ENCODE results near the gene MIAT.
A peak's percentile ranks its signal among the peaks of the same experiment; 100 is the strongest.

Gene MIAT

DNA sequence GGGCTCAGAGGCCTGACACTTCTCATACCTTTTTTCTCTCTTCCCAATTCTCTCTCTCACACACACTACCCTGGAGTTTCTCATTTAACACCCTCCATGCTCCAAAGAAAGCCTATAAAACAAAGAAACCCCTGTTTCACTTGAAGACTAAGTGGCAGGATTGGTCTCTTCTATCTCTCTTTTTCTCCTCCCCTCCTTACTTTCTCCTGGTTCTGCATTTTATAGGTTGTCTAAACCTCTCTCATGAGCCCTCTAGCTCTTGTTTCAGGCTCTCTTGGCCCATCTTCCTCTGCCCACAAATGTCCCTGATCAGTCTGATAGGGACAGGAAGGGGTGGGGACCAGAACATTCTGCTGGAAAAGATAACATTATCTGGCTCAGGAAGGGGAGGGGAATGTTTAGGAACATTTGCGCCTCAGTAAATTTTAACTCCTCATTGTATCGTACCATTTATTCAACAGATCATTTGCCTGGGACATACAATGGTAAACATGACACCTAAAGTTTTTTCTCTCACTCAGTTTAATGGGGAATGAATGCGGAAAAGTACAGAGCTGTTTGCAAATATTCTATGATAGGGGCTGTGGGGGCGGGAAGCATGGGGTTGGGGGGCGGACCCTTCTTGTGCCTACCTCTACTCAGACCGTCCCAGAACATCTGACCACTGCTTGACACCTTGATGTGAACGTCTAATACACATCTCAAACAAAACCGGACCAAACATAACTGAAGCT lies 24.8 kb upstream of the MIAT start:
- no peak for DNase-seq

DNA sequence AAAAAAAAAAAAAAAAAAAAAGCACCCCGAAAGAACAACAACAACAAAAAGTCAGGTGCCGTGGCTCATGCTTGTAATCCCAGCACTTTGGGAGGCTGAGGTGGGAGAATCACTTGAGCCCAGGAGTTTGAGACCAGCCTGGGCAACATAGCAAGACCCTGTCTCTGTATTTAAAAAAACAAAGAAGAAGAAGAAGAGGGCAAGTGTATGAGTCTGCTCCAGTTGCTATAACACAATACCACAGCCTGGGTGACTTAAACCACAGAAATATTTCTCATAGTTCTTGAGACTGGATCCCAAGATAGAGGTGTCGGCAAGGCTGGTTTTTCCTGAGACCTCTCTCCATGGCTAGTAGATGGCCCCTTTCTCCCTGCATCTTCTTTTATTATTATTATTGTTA lies 23.2 kb upstream of the MIAT start:
- DNase-seq = no peak

DNA sequence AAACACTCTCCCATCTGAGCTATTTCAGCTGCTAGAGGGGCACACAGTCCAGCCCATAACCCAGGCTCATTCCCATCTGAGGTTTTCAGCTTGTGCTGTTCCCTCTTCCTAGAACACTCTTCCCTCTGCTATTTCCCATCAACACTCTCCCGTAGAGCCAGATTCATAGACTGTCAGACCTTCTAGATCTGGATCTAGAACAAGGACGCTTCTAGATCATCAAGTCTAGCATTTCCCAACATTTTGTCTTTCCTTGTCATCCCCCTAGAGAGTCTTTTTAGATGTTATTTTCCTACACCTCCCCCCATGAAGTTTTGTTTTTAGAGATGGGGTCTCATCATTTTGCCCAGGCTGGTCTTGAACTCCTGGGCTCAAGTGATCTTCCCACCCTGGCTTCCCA lies 22.3 kb upstream of the MIAT start:
- DNase-seq = no peak

- DNase-seq = no peak
These were observed 21.1 kb upstream of the MIAT start for GRCh38 chr22:26636296-26636695.

- no peak for DNase-seq
These were observed 14.6 kb upstream of the MIAT start for GRCh38 chr22:26642465-26643417.

GRCh38 chr22:26643418-26644100 lies 13.8 kb upstream of the MIAT start:
- DNase-seq = no peak

DNA sequence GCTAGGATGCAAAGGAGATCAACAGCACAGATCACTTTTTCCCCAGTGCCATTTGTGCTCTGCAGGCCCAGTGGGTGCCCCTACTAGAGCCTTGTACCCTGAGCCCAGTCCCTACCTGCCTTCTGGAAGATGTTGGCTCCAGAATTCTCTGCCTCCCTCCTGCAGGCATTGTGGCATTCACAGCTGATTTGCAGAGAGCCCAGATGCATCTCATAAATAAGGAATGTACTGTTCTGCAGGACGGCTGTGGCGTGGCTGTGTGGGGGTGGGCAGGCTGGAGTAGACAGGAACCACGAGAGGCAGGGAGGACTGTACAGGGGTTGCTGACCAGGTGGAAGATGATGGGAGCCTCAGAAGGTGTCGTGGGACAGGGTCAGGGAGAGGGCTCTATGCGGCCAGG lies 11.2 kb upstream of the MIAT start:
- no peak for DNase-seq

- DNase-seq = no peak
These were observed 9.3 kb upstream of the MIAT start for GRCh38 chr22:26648011-26648497.

DNA sequence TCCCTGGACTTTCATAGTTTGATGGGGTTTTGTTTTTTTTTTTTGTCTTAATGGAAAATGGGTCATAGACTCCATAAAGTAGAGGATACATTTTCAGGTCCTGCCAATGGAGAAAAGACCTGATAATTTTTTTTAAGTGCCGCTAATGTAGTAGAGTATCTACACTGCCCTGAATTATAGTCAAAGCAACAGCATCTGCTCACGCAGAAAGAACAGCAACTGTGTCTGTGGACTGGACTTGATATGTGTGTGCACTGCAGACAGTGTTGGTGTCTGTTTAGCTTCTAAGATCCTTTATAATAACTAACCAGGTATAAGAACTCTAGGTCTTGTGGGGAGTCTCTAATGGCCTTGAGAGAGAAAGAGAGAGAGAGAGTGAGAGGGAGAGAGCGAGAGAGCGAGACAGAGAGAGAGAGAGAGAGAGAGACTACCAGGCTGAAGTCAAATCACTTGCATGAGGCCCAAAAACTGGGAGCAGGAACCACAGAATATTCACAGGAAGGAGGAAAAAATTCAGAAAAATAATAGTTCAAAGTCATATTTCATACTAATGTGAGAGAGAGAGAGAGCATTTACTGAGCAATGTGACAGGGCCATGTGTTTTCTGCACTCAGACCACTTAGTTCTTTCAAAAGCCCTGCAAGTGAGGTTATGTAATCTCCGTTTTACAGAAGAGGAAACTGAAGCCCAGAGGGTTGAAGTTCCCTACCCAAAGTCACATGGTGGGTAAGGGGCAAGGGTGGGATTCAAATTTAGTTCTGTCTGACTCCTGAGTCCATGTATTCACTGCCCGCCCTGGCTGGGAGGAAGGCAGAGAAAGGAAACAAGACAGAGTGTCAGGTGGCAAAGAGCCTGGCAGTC lies 8.6 kb upstream of the MIAT start:
- peak; percentile 54 to 71 (median 69) for DNase-seq

- no peak for DNase-seq
These were observed 6.5 kb upstream of the MIAT start for GRCh38 chr22:26650722-26651421.

DNA sequence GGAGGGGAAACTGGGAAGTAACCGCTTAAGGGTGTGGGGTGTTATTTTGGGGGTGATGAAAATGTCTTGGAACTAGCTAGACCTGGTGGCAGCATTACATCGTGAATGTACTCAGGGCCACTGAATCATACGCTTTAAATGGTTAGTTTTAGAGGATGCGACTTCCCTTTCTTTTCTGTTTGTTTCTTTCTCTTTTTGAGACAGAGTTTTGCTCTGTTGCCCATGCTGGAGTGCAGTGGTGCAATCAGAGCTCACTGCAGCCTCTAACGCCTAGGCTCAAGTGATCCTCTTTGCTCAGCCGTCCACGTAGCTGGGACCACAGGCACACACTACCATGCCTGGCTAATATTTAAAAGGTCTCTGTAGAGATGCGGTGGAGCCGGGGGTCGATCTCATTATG lies 5.6 kb upstream of the MIAT start:
- DNase-seq = peak in 1 of 3 donors; percentile 26

DNA sequence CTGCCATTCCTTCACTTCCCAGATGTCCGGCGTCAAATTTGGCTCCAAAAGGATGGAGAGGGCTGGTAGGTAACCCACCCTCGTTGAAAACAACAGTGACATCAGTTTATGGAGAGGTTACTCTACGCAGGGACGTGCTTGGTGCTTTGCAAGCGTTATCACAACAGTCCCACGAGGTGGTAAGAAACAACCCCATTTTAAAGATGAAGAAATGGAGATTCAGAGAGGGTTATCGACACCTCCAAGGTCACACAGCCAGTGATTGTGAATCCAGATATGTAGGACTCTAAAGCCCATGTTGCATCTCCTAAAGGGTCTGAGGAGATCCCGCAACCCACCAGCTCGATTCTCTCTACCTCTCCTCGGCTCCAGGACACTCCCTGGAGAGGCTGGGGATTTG lies 773 bp downstream of the MIAT start:
- no peak for DNase-seq

GRCh38 chr22:26658671-26659478 lies 1.5 kb downstream of the MIAT start:
- DNase-seq = peak; percentile 61 to 73 (median 71)

DNA sequence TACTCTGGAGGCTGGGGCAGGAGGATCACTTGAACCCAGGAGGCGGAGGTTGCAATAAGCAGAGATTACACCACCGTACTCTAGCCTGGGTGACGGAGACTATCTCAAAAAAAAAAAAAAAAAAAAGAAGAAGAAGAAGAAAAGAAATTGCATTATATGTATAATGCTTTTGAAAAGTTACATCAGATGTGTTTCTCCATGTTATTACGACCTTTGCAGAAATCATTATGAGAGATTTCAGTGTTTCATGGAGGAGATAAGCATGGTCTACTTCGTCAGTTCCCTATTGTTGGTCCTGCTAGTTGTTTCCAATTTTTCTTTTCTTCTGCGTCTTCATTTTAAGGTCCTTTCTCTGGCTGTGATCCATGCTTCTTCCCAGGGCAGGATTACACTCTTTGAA lies 3.0 kb downstream of the MIAT start:
- DNase-seq = peak in 1 of 3 donors; percentile 26

DNA sequence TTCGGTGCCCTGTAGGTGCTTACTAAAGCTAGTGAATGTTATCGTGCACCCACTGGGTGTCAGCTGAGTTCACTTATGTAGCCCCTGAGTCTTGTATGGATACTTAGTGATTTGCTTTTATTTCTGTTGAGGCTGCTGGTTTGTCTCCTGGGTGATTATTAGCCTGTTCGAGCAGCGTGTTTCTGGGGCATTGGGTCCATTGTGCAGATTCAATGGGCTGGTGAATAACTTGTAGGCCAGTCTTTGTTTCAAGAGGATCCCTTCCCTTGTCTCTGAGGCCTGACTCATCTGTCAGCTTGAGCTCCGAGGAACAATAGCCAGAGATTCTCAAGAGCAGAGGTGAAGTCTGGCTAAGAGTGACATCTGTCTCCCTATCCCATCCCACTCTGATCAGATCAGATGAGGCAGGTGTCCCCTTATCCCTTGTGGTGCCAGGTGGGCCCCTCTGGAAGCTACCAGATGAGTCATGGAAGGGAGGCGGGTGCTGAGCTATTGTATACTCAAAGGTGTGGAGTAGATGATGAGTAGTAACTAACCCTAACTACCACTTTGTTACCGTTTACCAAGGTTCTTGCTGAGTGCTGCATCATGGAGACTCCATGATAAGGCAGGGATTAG lies 3.7 kb downstream of the MIAT start:
- DNase-seq = no peak

DNA sequence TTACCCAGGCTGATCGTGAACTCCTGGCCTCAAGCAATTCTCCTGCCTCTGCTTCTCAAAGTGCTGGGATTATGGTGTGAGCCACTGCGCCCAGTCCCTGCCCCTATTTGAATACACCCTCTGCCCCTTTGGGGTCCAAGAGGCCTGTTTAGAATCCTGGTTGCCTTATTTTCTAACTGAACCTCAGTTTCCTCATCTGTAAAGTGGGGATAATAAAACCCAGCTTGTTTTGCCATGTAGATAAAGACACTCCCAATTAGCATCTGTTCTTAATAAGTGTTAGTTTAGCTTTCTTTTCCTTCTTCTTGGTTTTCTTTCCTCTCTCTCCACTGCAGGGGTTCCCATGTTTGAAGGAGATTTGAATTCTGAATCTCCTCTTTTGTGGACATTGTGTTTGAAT lies 4.8 kb downstream of the MIAT start:
- no peak for DNase-seq

DNA sequence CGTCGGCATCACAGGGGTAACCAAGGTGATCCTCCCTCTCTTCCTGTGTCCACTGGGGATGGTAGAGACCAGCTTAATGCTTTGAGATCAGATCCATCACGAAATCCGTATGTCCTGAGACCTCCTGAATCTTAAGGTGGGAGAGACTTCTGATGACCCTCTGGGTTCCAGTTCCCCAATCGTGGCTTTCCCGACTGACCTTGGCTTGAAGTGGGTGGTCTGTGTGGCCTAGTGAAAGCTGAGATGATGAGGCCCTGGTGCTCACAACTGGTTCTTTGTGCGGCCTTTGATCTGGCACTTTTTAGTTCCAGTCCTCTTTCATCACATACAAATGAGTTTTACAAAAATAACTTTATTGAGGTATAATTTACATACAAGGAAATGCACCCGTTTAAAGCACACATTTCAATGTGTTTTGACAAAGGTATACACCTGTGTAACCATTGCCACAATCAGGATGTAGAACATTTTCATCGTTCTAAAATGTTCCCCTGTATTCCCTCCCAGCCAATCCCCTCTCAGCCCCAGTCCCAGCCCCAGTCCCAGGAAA lies 6.1 kb downstream of the MIAT start:
- DNase-seq = no peak

DNA sequence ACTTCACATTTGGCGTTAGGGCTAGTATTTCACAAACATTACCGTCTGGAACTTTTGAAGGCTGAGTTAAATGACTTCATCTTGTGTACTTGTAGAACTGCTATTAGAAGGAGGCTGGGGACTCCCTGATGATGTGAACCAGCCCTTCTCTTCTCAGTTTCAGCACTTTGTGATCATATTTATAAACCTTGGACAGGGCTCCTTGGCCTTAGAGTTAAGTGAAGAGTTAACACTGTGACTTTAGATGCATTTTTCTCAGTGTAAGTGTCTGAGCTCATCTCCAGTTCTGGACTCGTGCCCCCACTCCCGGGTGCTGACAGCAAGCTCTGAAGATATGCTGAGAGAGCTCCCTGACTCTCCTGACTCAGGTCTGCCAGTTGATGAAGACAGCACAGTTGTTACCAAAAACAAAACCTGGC lies 8.4 kb downstream of the MIAT start:
- no peak for DNase-seq

- DNase-seq = no peak
These were observed 9.8 kb downstream of the MIAT start for GRCh38 chr22:26667140-26667539.

- DNase-seq = peak; percentile 58 to 65 (median 61)
These were observed 11.7 kb downstream of the MIAT start for GRCh38 chr22:26669060-26669481.
